DMS153 (cell line): ENCODE results near the gene FAM9B.

ENCODE experiments used
- DNase-seq: peaks from one replicate; lab custom pipeline; 2025; lab: John Stamatoyannopoulos, UW

FAM9B gene

GRCh38 chrX:8980756-8981155, 53.2 kb downstream of the FAM9B start:
- no peak for DNase-seq
